ENCODE results near the gene EEA1. TPM values are rescaled to one million over a fixed set of nuclear protein-coding genes. Genes with fewer than 3 reads are reported as not detected.

EEA1 gene
- total and polyA plus RNA-seq, 10 donors, result 2.3 to 31.2 (median 20.8) TPM

- H3K27me3 ChIP-seq (replicated peaks in 1 of 7), result no peaks in the 10 kb centered on the region
- no peak for DNase-seq
- no peak overlapping the region for H3K27ac ChIP-seq
- H3K4me3 ChIP-seq, result no peak overlapping the region
- H3K36me3 ChIP-seq, result peaks cover 0 to 14% (median 0%) of the 10 kb centered on the region in 6 donors
- intact Hi-C loops (cut with DNase I; ENCODE audit: low total_unique reads), result no loop called here
- TF ChIP-seq CTCF (IDR thresholded peaks at IDR 0.05 in 8 of 11, conservative IDR thresholded peaks at IDR 0.05 in 3 of 11) (no peak), POLR2A (IDR thresholded peaks at IDR 0.05) (no peak)
- no peaks in the 10 kb centered on the region for H3K4me1 ChIP-seq
- WGBS, 5 donors, result 74 to 81% (median 78%) methylated on average over 2 of the region's 2 CpGs
- H3K9me3 ChIP-seq, result peaks cover 0 to 40% (median 28%) of the 10 kb centered on the region in 8 donors
These were observed 27.0 kb upstream of the EEA1 start for GRCh38 chr12:92955997-92956663.

- Histone ChIP-seq H3K4me1 (no peaks in the 10 kb centered on the region), H3K27me3 (replicated peaks in 1 of 7) (no peaks in the 10 kb centered on the region), H3K4me3 (no peak overlapping the region), H3K36me3 (peaks cover 0 to 14% (median 0%) of the 10 kb centered on the region in 6 donors), H3K27ac (no peak overlapping the region), H3K9me3 (peaks cover 0 to 40% (median 28%) of the 10 kb centered on the region in 8 donors)
- TF ChIP-seq POLR2AphosphoS5 (IDR thresholded peaks at IDR 0.05) (no peak), CTCF (IDR thresholded peaks at IDR 0.05 in 8 of 11, conservative IDR thresholded peaks at IDR 0.05 in 3 of 11) (no peak), POLR2A (IDR thresholded peaks at IDR 0.05) (no peak)
- intact Hi-C loops (cut with DNase I; ENCODE audit: low total_unique reads), result no loop called here
- 76 to 97% (median 86%) methylated on average over 5 of the region's 5 CpGs for whole genome bisulfite sequencing, 5 donors
- no peak for DNase-seq
These were observed 24.7 kb upstream of the EEA1 start for GRCh38 chr12:92953747-92954146.

- TF ChIP-seq POLR2A (IDR thresholded peaks at IDR 0.05) (no peak), CTCF (IDR thresholded peaks at IDR 0.05 in 8 of 11, conservative IDR thresholded peaks at IDR 0.05 in 3 of 11) (no peak), POLR2AphosphoS5 (IDR thresholded peaks at IDR 0.05) (no peak)
These were observed 23.3 kb upstream of the EEA1 start for GRCh38 chr12:92952394-92952793.

GRCh38 chr12:92951006-92951405 is 21.9 kb upstream of the EEA1 start:
- Histone ChIP-seq H3K9me3 (peaks cover 0 to 39% (median 18%) of the 10 kb centered on the region in 8 donors), H3K4me1 (no peaks in the 10 kb centered on the region), H3K27me3 (replicated peaks in 1 of 7) (no peaks in the 10 kb centered on the region), H3K36me3 (peaks cover 0 to 20% (median 0%) of the 10 kb centered on the region in 6 donors), H3K27ac (no peak overlapping the region), H3K4me3 (no peak overlapping the region)
- intact Hi-C loops (cut with DNase I; ENCODE audit: low total_unique reads), result no loop called here
- WGBS, 5 donors, result 81 to 99% (median 88%) methylated on average over 4 of the region's 4 CpGs
- no peak for DNase-seq
- no peak for TF ChIP-seq POLR2A (IDR thresholded peaks at IDR 0.05)
- TF ChIP-seq CTCF (IDR thresholded peaks at IDR 0.05 in 8 of 11, conservative IDR thresholded peaks at IDR 0.05 in 3 of 11), result no peak
- TF ChIP-seq POLR2AphosphoS5 (IDR thresholded peaks at IDR 0.05), result no peak

More at GRCh38 chr12:92952394-92952793, 23.3 kb upstream of the EEA1 start:
- H3K27ac ChIP-seq, result no peak overlapping the region
- peaks cover 0 to 42% (median 26%) of the 10 kb centered on the region in 8 donors for H3K9me3 ChIP-seq
- peaks cover 0 to 14% (median 0%) of the 10 kb centered on the region in 6 donors for H3K36me3 ChIP-seq
- intact Hi-C loops (cut with DNase I; ENCODE audit: low total_unique reads), result no loop called here
- no peaks in the 10 kb centered on the region for H3K4me1 ChIP-seq
- 77 to 95% (median 86%) methylated on average over 7 of the region's 7 CpGs for WGBS, 5 donors
- no peak for DNase-seq
- H3K27me3 ChIP-seq (replicated peaks in 1 of 7), result no peaks in the 10 kb centered on the region
- no peak overlapping the region for H3K4me3 ChIP-seq
